Activated CD4-positive, alpha-beta T cell treated with anti-CD3 and anti-CD28 coated beads, Interleukin-2, amount 50 U/mL, for 4 hours (primary cell): ENCODE results near the gene TNS3.

Source experiments
- DNase-seq, 2 experiments: peaks; one replicate each; pipeline ENCODE4 v3.0.0-alpha.2; 2020

Gene TNS3

GRCh38 chr7:47502240-47502877 lies 79.6 kb downstream of the TNS3 start:
- no peak for DNase-seq

GRCh38 chr7:47501406-47501805 lies 80.5 kb downstream of the TNS3 start:
- no peak for DNase-seq

GRCh38 chr7:47500103-47500563 lies 81.8 kb downstream of the TNS3 start:
- no peak for DNase-seq

- no peak for DNase-seq
These were observed 83.5 kb downstream of the TNS3 start for GRCh38 chr7:47498229-47499056.

- no peak for DNase-seq
These were observed 84.4 kb downstream of the TNS3 start for GRCh38 chr7:47497367-47498096.

GRCh38 chr7:47496666-47497065 lies 85.2 kb downstream of the TNS3 start:
- no peak for DNase-seq

GRCh38 chr7:47496056-47496665 lies 85.8 kb downstream of the TNS3 start:
- DNase-seq, result no peak

- DNase-seq, result no peak
These were observed 87.7 kb downstream of the TNS3 start for GRCh38 chr7:47493976-47494911.

GRCh38 chr7:47492716-47493325 lies 89.1 kb downstream of the TNS3 start:
- no peak for DNase-seq

GRCh38 chr7:47490501-47491265 lies 91.2 kb downstream of the TNS3 start:
- DNase-seq, result no peak

- no peak for DNase-seq
These were observed 92.3 kb downstream of the TNS3 start for GRCh38 chr7:47489624-47490023.

GRCh38 chr7:47488969-47489342 lies 93.0 kb downstream of the TNS3 start:
- DNase-seq, result no peak

GRCh38 chr7:47488201-47488968 lies 93.5 kb downstream of the TNS3 start:
- no peak for DNase-seq

GRCh38 chr7:47485640-47486435 lies 96.1 kb downstream of the TNS3 start:
- DNase-seq, result no peak

- DNase-seq, result no peak
These were observed 96.8 kb downstream of the TNS3 start for GRCh38 chr7:47484923-47485639.

- no peak for DNase-seq
These were observed 97.5 kb downstream of the TNS3 start for GRCh38 chr7:47484457-47484856.

- no peak for DNase-seq
These were observed 98.2 kb downstream of the TNS3 start for GRCh38 chr7:47483604-47484273.
